COLO668 (cell line): ENCODE measurements around the gene LARP4B.
"Not testable (repeated sequence)": the region's sequence is repeated elsewhere in the genome, so short reads cannot be mapped to it uniquely, and the experiment has no call there.

ENCODE experiments used
- DNase-seq: peaks from one replicate; lab custom pipeline; 2025; ENCODE audit not compliant: unreplicated experiment; lab: John Stamatoyannopoulos, UW

Gene LARP4B

GRCh38 chr10:958856-959255 lies 27.4 kb upstream of the LARP4B start:
- DNase-seq: no peak

GRCh38 chr10:958106-958505 lies 26.6 kb upstream of the LARP4B start:
- DNase-seq: no peak

GRCh38 chr10:955820-956217 lies 24.3 kb upstream of the LARP4B start:
- no peak for DNase-seq

GRCh38 chr10:955127-955819 lies 23.8 kb upstream of the LARP4B start:
- no peak for DNase-seq

- DNase-seq: no peak
Measured at GRCh38 chr10:954396-954795, 22.9 kb upstream of the LARP4B start.

- DNase-seq: no peak
Measured at GRCh38 chr10:953836-954235, 22.3 kb upstream of the LARP4B start.

GRCh38 chr10:949446-949845 lies 17.9 kb upstream of the LARP4B start:
- DNase-seq: no peak

GRCh38 chr10:948347-948746 lies 16.8 kb upstream of the LARP4B start:
- no peak for DNase-seq

GRCh38 chr10:947881-948280 lies 16.4 kb upstream of the LARP4B start:
- DNase-seq: no peak

- no peak for DNase-seq
Measured at GRCh38 chr10:947051-947450, 15.5 kb upstream of the LARP4B start.

- DNase-seq: no peak
Measured at GRCh38 chr10:945778-946177, 14.3 kb upstream of the LARP4B start.

- no peak for DNase-seq
Measured at GRCh38 chr10:944034-944831, 12.7 kb upstream of the LARP4B start.

GRCh38 chr10:943334-944033 lies 12.0 kb upstream of the LARP4B start:
- DNase-seq: no peak

GRCh38 chr10:938941-939678 lies 7.6 kb upstream of the LARP4B start:
- DNase-seq: no peak

- DNase-seq: no peak
Measured at GRCh38 chr10:934746-935406, 3.4 kb upstream of the LARP4B start.

GRCh38 chr10:934165-934564 lies 2.7 kb upstream of the LARP4B start:
- DNase-seq: not testable (repeated sequence)

- DNase-seq: no peak
Measured at GRCh38 chr10:932589-932988, 1.1 kb upstream of the LARP4B start.

- DNase-seq: peak; percentile 34
Measured at GRCh38 chr10:930625-931325, 730 bp downstream of the LARP4B start.

GRCh38 chr10:929960-930624 lies 1.4 kb downstream of the LARP4B start:
- no peak for DNase-seq

- no peak for DNase-seq
Measured at GRCh38 chr10:927131-927530, 4.4 kb downstream of the LARP4B start.
